K562 (cell line): Measurements from ENCODE around the gene TMEM273. TPM values are rescaled to one million over a fixed set of nuclear protein-coding genes. Genes with fewer than 3 reads are reported as not detected.

ENCODE experiments used
- GTF2E2 ChIP-seq: fragments of 200-800 bp; sonication (Bioruptor generic); IDR thresholded peaks from 2 replicates; pipeline ENCODE4 v1.6.1; 2016; ENCODE audit warnings: missing genetic modification characterization, missing compliant biosample characterization
- HDAC2 ChIP-seq: fragments of 450-650 bp; IDR thresholded peaks from 2 replicates; pipeline ENCODE4 v1.6.1; 2016; ENCODE audit warnings: mild to moderate bottlenecking
- MIER1 ChIP-seq: fragments of 450-650 bp; IDR thresholded peaks from 2 replicates; pipeline ENCODE4 v1.6.1; 2016; ENCODE audit warnings: antibody characterized with exemption, mild to moderate bottlenecking, low read depth
- RFX1 ChIP-seq: fragments of 450-650 bp; IDR thresholded peaks from 2 replicates; pipeline ENCODE4 v1.6.1; 2016; ENCODE audit warnings: mild to moderate bottlenecking, moderate library complexity
- SREBF2 ChIP-seq: sonication (generic); formaldehyde crosslinking; IDR thresholded peaks from 2 replicates; pipeline ENCODE4 v1.4.0; 2020; ENCODE audit warnings: mild to moderate bottlenecking, missing genetic modification reagents
- STAG1 ChIP-seq: sonication (generic); formaldehyde crosslinking; IDR thresholded peaks from 2 replicates; pipeline ENCODE4 v1.5.0; 2020; ENCODE audit warnings: missing genetic modification reagents, borderline replicate concordance
- TAF9B ChIP-seq: fragments of 450-650 bp; IDR thresholded peaks from 2 replicates; pipeline ENCODE4 v1.6.1; 2018; ENCODE audit warnings: mild to moderate bottlenecking; ENCODE audit not compliant: partially characterized antibody
- TRIM24 ChIP-seq, 2 experiments: fragments of 450-650 bp; IDR thresholded peaks; 2 replicates each; pipeline ENCODE4 v1.6.1; 2016
- TSC22D4 ChIP-seq: fragments of 450-650 bp; IDR thresholded peaks from 2 replicates; pipeline ENCODE4 v1.6.1; 2016; ENCODE audit warnings: missing genetic modification characterization, missing biosample characterization, control low read depth
- XRCC4 ChIP-seq: IDR thresholded peaks from one replicate; pipeline ENCODE4 v1.6.1; 2011; ENCODE audit not compliant: insufficient read depth, insufficient read length; ENCODE audit errors: extremely low read depth
- ZNF444 ChIP-seq: fragments of 250-450 bp; sonication (Bioruptor Pico); IDR thresholded peaks from 2 replicates; pipeline ENCODE4 v1.4.0; 2020; ENCODE audit warnings: mild to moderate bottlenecking, moderate library complexity
- ZNF583 ChIP-seq: fragments of 250-450 bp; sonication (Bioruptor Pico); IDR thresholded peaks from 2 replicates; pipeline ENCODE4 v1.4.0; 2020
- polyA plus RNA-seq, 8 experiments: library from polyadenylated mRNA; depleted of rRNA in 4 of 8; stranded (reverse) in 5 of 8; unstranded in 3 of 8; fragments of >200 nt; fragmentation: Nextera tagmentation in 2 of 8; fragmentation: Illumina TruSeq in 1 of 8; extraction: Ambion mirVana in 2 of 8; extraction: Trizol in 1 of 8; gene quantifications; 2 replicates each; pipeline versions ENCODE4 v1.2.1 to v1.2.3, GENCODE V29; 2011 to 2014; ENCODE audit warnings: inconsistent platforms in 1 of 8, missing spikeins in 1 of 8
- total RNA-seq, 7 experiments: library from RNA; depleted of rRNA in 6 of 7; stranded (reverse); fragments of >200 nt in 6 of 7; fragmentation: Illumina TruSeq in 2 of 7; extraction: Trizol in 2 of 7; gene quantifications; 2 replicates each; pipeline versions ENCODE4 v1.2.1 to v1.2.3, GENCODE V29; 2011 to 2021; ENCODE audit warnings: low replicate concordance in 1 of 7
- TF ChIP-seq, protein P1 (sequence below): fragments of 200-800 bp; sonication (Bioruptor generic); IDR thresholded peaks from 2 replicates; pipeline ENCODE4 v1.6.1; 2017; ENCODE audit warnings: missing genetic modification characterization, missing compliant biosample characterization
- TF ChIP-seq, protein P2 (sequence below): fragments of 450-650 bp; IDR thresholded peaks from 2 replicates; pipeline ENCODE4 v1.6.1; 2017; ENCODE audit warnings: antibody characterized with exemption
- TF ChIP-seq, protein P3 (sequence below): sonication (generic); formaldehyde crosslinking; IDR thresholded peaks from 2 replicates; pipeline ENCODE4 v1.8.1; 2023; ENCODE audit warnings: missing genetic modification reagents, mild to moderate bottlenecking, borderline replicate concordance
- TF ChIP-seq, protein P4 (sequence below): sonication (generic); formaldehyde crosslinking; IDR thresholded peaks from 2 replicates; pipeline ENCODE4 v1.5.0; 2020; ENCODE audit warnings: missing genetic modification reagents
- TF ChIP-seq, protein P5 (sequence below): fragments of 250-450 bp; sonication (Bioruptor Pico); IDR thresholded peaks from 2 replicates; pipeline ENCODE4 v1.4.0; 2020; ENCODE audit warnings: mild to moderate bottlenecking, moderate library complexity

TMEM273 gene
- total and polyA plus RNA-seq, 9 of the 15 experiments (the other 6 are each of a cell fraction or from before 2014, with no cell fraction given) = 39.2 to 131 (median 95.6) TPM

GRCh38 chr10:49165821-49166483 is 22.2 kb downstream of the TMEM273 start (continued):
- TF ChIP-seq, protein P1, sequence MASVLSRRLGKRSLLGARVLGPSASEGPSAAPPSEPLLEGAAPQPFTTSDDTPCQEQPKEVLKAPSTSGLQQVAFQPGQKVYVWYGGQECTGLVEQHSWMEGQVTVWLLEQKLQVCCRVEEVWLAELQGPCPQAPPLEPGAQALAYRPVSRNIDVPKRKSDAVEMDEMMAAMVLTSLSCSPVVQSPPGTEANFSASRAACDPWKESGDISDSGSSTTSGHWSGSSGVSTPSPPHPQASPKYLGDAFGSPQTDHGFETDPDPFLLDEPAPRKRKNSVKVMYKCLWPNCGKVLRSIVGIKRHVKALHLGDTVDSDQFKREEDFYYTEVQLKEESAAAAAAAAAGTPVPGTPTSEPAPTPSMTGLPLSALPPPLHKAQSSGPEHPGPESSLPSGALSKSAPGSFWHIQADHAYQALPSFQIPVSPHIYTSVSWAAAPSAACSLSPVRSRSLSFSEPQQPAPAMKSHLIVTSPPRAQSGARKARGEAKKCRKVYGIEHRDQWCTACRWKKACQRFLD (CRISPR knock-in tag) = no peak
- TF ChIP-seq, protein P2, sequence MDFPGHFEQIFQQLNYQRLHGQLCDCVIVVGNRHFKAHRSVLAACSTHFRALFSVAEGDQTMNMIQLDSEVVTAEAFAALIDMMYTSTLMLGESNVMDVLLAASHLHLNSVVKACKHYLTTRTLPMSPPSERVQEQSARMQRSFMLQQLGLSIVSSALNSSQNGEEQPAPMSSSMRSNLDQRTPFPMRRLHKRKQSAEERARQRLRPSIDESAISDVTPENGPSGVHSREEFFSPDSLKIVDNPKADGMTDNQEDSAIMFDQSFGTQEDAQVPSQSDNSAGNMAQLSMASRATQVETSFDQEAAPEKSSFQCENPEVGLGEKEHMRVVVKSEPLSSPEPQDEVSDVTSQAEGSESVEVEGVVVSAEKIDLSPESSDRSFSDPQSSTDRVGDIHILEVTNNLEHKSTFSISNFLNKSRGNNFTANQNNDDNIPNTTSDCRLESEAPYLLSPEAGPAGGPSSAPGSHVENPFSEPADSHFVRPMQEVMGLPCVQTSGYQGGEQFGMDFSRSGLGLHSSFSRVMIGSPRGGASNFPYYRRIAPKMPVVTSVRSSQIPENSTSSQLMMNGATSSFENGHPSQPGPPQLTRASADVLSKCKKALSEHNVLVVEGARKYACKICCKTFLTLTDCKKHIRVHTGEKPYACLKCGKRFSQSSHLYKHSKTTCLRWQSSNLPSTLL = no peak; the same call in 1 of the 2 replicates
- TF ChIP-seq, protein P3, sequence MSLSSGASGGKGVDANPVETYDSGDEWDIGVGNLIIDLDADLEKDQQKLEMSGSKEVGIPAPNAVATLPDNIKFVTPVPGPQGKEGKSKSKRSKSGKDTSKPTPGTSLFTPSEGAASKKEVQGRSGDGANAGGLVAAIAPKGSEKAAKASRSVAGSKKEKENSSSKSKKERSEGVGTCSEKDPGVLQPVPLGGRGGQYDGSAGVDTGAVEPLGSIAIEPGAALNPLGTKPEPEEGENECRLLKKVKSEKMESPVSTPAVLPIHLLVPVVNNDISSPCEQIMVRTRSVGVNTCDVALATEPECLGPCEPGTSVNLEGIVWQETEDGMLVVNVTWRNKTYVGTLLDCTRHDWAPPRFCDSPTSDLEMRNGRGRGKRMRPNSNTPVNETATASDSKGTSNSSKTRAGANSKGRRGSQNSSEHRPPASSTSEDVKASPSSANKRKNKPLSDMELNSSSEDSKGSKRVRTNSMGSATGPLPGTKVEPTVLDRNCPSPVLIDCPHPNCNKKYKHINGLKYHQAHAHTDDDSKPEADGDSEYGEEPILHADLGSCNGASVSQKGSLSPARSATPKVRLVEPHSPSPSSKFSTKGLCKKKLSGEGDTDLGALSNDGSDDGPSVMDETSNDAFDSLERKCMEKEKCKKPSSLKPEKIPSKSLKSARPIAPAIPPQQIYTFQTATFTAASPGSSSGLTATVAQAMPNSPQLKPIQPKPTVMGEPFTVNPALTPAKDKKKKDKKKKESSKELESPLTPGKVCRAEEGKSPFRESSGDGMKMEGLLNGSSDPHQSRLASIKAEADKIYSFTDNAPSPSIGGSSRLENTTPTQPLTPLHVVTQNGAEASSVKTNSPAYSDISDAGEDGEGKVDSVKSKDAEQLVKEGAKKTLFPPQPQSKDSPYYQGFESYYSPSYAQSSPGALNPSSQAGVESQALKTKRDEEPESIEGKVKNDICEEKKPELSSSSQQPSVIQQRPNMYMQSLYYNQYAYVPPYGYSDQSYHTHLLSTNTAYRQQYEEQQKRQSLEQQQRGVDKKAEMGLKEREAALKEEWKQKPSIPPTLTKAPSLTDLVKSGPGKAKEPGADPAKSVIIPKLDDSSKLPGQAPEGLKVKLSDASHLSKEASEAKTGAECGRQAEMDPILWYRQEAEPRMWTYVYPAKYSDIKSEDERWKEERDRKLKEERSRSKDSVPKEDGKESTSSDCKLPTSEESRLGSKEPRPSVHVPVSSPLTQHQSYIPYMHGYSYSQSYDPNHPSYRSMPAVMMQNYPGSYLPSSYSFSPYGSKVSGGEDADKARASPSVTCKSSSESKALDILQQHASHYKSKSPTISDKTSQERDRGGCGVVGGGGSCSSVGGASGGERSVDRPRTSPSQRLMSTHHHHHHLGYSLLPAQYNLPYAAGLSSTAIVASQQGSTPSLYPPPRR = no peak
- TF ChIP-seq ZNF583 (CRISPR knock-in tag) = peak; percentile 84; the same call in 1 of the 2 replicates
- peak; percentile 97 for TF ChIP-seq HDAC2
- TF ChIP-seq GTF2E2 (tag) = no peak
- no peak for TF ChIP-seq XRCC4
- no peak for TF ChIP-seq TSC22D4 (tag)
- TF ChIP-seq RFX1 = no peak
- TF ChIP-seq ZNF444 = no peak
- TF ChIP-seq, protein P4, sequence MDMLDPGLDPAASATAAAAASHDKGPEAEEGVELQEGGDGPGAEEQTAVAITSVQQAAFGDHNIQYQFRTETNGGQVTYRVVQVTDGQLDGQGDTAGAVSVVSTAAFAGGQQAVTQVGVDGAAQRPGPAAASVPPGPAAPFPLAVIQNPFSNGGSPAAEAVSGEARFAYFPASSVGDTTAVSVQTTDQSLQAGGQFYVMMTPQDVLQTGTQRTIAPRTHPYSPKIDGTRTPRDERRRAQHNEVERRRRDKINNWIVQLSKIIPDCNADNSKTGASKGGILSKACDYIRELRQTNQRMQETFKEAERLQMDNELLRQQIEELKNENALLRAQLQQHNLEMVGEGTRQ (CRISPR knock-in tag) = no peak
- no peak for TF ChIP-seq TAF9B
- TF ChIP-seq TRIM24 (IDR thresholded peaks at IDR 0.05) = peak; percentile 60 to 75; a peak in 3 of 4 replicates
- no peak for TF ChIP-seq MIER1
- TF ChIP-seq SREBF2 = no peak
- TF ChIP-seq STAG1 (CRISPR knock-in tag) = no peak
- TF ChIP-seq, protein P5, sequence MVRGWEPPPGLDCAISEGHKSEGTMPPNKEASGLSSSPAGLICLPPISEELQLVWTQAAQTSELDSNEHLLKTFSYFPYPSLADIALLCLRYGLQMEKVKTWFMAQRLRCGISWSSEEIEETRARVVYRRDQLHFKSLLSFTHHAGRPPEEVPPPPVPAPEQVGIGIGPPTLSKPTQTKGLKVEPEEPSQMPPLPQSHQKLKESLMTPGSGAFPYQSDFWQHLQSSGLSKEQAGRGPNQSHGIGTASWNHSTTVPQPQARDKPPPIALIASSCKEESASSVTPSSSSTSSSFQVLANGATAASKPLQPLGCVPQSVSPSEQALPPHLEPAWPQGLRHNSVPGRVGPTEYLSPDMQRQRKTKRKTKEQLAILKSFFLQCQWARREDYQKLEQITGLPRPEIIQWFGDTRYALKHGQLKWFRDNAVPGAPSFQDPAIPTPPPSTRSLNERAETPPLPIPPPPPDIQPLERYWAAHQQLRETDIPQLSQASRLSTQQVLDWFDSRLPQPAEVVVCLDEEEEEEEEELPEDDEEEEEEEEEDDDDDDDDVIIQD (CRISPR knock-in tag) = no peak
